HepG2 (cell line): ENCODE data around the gene ZACN. TPM values are rescaled to one million over a fixed set of nuclear protein-coding genes. Genes with fewer than 3 reads are reported as not detected.
A peak's percentile ranks its signal among the peaks of the same experiment; 100 is the strongest.

Experiments used
- HIVEP1 ChIP-seq: sonication (generic); formaldehyde crosslinking; IDR thresholded peaks from 2 replicates; pipeline ENCODE4 v1.4.0; 2020; ENCODE audit warnings: mild to moderate bottlenecking, missing genetic modification reagents
- KLF15 ChIP-seq: sonication (generic); formaldehyde crosslinking; IDR thresholded peaks from 2 replicates; pipeline ENCODE4 v1.8.1; 2023; ENCODE audit warnings: borderline replicate concordance, mild to moderate bottlenecking, inconsistent platforms, missing genetic modification reagents, mixed read lengths
- KLF9 ChIP-seq: IDR thresholded peaks from 2 replicates; pipeline ENCODE4 v1.6.1; 2016; ENCODE audit warnings: low read depth
- NFYB ChIP-seq: sonication (generic); formaldehyde crosslinking; IDR thresholded peaks from 2 replicates; pipeline ENCODE4 v1.4.0; 2020; ENCODE audit warnings: missing genetic modification reagents
- PAF1 ChIP-seq: IDR thresholded peaks from 2 replicates; pipeline ENCODE4 v1.6.1; 2016; ENCODE audit warnings: missing genetic modification reagents, missing compliant biosample characterization
- POGZ ChIP-seq: sonication (generic); formaldehyde crosslinking; IDR thresholded peaks from 2 replicates; pipeline ENCODE4 v1.4.0; 2020; ENCODE audit warnings: mild to moderate bottlenecking, missing genetic modification reagents
- RAD21 ChIP-seq: fragments of 450-650 bp; formaldehyde crosslinking; IDR thresholded peaks from 2 replicates; pipeline ENCODE4 v1.5.0; 2020; ENCODE audit warnings: mild to moderate bottlenecking
- SIN3B ChIP-seq: fragments of 150-350 bp; IDR thresholded peaks from 2 replicates; pipeline ENCODE4 v1.6.1; 2014; ENCODE audit warnings: low read length
- ZC3H4 ChIP-seq: sonication (generic); formaldehyde crosslinking; IDR thresholded peaks from 2 replicates; pipeline ENCODE4 v1.4.0; 2020; ENCODE audit warnings: missing genetic modification reagents, borderline replicate concordance
- ZFP36L1 ChIP-seq: sonication (generic); formaldehyde crosslinking; IDR thresholded peaks from 2 replicates; pipeline ENCODE4 v1.8.0; 2022; ENCODE audit warnings: mild to moderate bottlenecking, missing genetic modification reagents, moderate library complexity
- ZNF143 ChIP-seq: sonication (generic); formaldehyde crosslinking; IDR thresholded peaks from 2 replicates; pipeline ENCODE4 v1.4.0; 2020; ENCODE audit warnings: missing genetic modification reagents
- ZNF326 ChIP-seq: sonication (generic); formaldehyde crosslinking; IDR thresholded peaks from 2 replicates; pipeline ENCODE4 v1.4.0; 2020; ENCODE audit warnings: missing genetic modification reagents, borderline replicate concordance
- ZNF333 ChIP-seq: sonication (generic); formaldehyde crosslinking; IDR thresholded peaks from 2 replicates; pipeline ENCODE4 v1.4.0; 2020; ENCODE audit warnings: mild to moderate bottlenecking, missing genetic modification reagents, borderline replicate concordance
- ZNF431 ChIP-seq: sonication (generic); formaldehyde crosslinking; IDR thresholded peaks from 2 replicates; pipeline ENCODE4 v1.9.0; 2022; ENCODE audit warnings: missing genetic modification reagents, low read depth, mild to moderate bottlenecking, borderline replicate concordance
- ZNF550 ChIP-seq: sonication (generic); formaldehyde crosslinking; IDR thresholded peaks from 2 replicates; pipeline ENCODE4 v1.4.0; 2020; ENCODE audit warnings: mild to moderate bottlenecking, missing genetic modification reagents, borderline replicate concordance
- ZNF619 ChIP-seq: sonication (generic); formaldehyde crosslinking; IDR thresholded peaks from 2 replicates; pipeline ENCODE4 v1.4.0; 2020; ENCODE audit warnings: mild to moderate bottlenecking, missing genetic modification reagents
- ZNF781 ChIP-seq: sonication (generic); formaldehyde crosslinking; IDR thresholded peaks from 2 replicates; pipeline ENCODE4 v1.5.1; 2020; ENCODE audit warnings: borderline replicate concordance, mild to moderate bottlenecking, missing genetic modification reagents; ENCODE audit errors: not compliant biosample characterization
- ZNF788 ChIP-seq: sonication (generic); formaldehyde crosslinking; IDR thresholded peaks from 2 replicates; pipeline ENCODE4 v1.5.0; 2020; ENCODE audit warnings: mild to moderate bottlenecking, missing genetic modification reagents, borderline replicate concordance
- ZNF83 ChIP-seq: sonication (generic); formaldehyde crosslinking; IDR thresholded peaks from 2 replicates; pipeline ENCODE4 v1.4.0; 2020; ENCODE audit warnings: missing genetic modification reagents, mild to moderate bottlenecking, borderline replicate concordance
- polyA plus RNA-seq, 8 experiments: library from polyadenylated mRNA; depleted of rRNA in 3 of 8; stranded (reverse) in 7 of 8; unstranded in 1 of 8; fragments of >200 nt; fragmentation: Illumina TruSeq in 4 of 8; extraction: Trizol in 4 of 8; gene quantifications; 2 replicates each; pipeline versions ENCODE4 v1.2.1 to v1.2.3, GENCODE V29; 2011 to 2016; ENCODE audit warnings: low read depth in 4 of 8, missing spikeins in 1 of 8, mixed read lengths in 1 of 8; ENCODE audit not compliant: insufficient read depth in 1 of 8
- total RNA-seq, 5 experiments: library from RNA; depleted of rRNA; stranded (reverse); fragments of >200 nt; fragmentation: Illumina TruSeq; extraction: Trizol; gene quantifications; 2 replicates each; pipeline ENCODE4 v1.2.3, GENCODE V29; 2016; ENCODE audit warnings: low read depth in 1 of 5
- TF ChIP-seq, protein P1 (sequence below): sonication (generic); formaldehyde crosslinking; IDR thresholded peaks from 2 replicates; pipeline ENCODE4 v1.5.1; 2020; ENCODE audit warnings: mild to moderate bottlenecking, missing genetic modification reagents, moderate library complexity
- TF ChIP-seq, protein P2 (sequence below): sonication (generic); formaldehyde crosslinking; IDR thresholded peaks from 2 replicates; pipeline ENCODE4 v1.4.0; 2020; ENCODE audit warnings: mild to moderate bottlenecking, missing genetic modification reagents
- TF ChIP-seq, protein P3 (sequence below): sonication (generic); formaldehyde crosslinking; IDR thresholded peaks from 2 replicates; pipeline ENCODE4 v1.4.0; 2020; ENCODE audit warnings: missing genetic modification reagents, borderline replicate concordance

Gene ZACN
- total and polyA plus RNA-seq, 2 of the 13 experiments (the other 11 are each of a cell fraction or from before 2014, with no cell fraction given): 0.11 to 0.15 TPM

DNA sequence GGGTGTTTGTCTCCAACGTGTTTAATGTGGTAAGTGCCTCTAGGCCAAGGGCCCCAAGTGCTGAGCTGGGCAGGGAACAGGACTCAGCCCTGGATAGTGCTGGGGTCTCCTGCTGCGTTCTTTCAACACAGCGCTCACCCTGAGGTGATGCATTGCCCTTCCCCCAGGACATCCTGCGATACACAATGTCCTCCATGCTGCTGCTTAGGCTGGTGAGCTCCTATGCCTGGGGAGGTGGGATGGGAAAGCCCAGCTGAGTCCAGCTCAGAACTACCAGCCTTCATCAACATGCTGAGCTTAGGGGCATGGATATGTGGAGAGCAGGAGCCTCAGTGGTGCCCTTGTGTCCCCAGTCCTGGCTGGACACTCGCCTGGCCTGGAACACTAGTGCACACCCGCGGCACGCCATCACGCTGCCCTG lies 563 bp downstream of the ZACN start (continued):
- TF ChIP-seq ZNF781 (CRISPR knock-in tag) (peak; percentile 32), PAF1 (CRISPR knock-in tag) (peak; percentile 66; the same call in 1 of the 2 replicates), POGZ (CRISPR knock-in tag) (no peak), ZFP36L1 (CRISPR knock-in tag) (no peak), KLF9 (no peak), NFYB (CRISPR knock-in tag) (no peak), ZC3H4 (CRISPR knock-in tag) (no peak), ZNF83 (0 out of 2 replicates have a peak, but pooled peaks have one; percentile 32), ZNF550 (CRISPR knock-in tag) (no peak), RAD21 (CRISPR knock-in tag) (no peak), ZNF619 (0 out of 2 replicates have a peak, but pooled peaks have one; percentile 13), ZNF326 (CRISPR knock-in tag) (peak; percentile 92), ZNF431 (no peak), SIN3B (no peak), ZNF143 (0 out of 2 replicates have a peak, but pooled peaks have one; percentile 3), KLF15 (CRISPR knock-in tag) (no peak), ZNF333 (CRISPR knock-in tag) (0 out of 2 replicates have a peak, but pooled peaks have one; percentile 13), ZNF788 (CRISPR knock-in tag) (0 out of 2 replicates have a peak, but pooled peaks have one; percentile 13), HIVEP1 (peak; percentile 20; the same call in 1 of the 2 replicates)
- TF ChIP-seq, protein P1, sequence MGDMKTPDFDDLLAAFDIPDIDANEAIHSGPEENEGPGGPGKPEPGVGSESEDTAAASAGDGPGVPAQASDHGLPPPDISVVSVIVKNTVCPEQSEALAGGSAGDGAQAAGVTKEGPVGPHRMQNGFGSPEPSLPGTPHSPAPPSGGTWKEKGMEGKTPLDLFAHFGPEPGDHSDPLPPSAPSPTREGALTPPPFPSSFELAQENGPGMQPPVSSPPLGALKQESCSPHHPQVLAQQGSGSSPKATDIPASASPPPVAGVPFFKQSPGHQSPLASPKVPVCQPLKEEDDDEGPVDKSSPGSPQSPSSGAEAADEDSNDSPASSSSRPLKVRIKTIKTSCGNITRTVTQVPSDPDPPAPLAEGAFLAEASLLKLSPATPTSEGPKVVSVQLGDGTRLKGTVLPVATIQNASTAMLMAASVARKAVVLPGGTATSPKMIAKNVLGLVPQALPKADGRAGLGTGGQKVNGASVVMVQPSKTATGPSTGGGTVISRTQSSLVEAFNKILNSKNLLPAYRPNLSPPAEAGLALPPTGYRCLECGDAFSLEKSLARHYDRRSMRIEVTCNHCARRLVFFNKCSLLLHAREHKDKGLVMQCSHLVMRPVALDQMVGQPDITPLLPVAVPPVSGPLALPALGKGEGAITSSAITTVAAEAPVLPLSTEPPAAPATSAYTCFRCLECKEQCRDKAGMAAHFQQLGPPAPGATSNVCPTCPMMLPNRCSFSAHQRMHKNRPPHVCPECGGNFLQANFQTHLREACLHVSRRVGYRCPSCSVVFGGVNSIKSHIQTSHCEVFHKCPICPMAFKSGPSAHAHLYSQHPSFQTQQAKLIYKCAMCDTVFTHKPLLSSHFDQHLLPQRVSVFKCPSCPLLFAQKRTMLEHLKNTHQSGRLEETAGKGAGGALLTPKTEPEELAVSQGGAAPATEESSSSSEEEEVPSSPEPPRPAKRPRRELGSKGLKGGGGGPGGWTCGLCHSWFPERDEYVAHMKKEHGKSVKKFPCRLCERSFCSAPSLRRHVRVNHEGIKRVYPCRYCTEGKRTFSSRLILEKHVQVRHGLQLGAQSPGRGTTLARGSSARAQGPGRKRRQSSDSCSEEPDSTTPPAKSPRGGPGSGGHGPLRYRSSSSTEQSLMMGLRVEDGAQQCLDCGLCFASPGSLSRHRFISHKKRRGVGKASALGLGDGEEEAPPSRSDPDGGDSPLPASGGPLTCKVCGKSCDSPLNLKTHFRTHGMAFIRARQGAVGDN (CRISPR knock-in tag): peak; percentile 27; the same call in 1 of the 2 replicates
- TF ChIP-seq, protein P2, sequence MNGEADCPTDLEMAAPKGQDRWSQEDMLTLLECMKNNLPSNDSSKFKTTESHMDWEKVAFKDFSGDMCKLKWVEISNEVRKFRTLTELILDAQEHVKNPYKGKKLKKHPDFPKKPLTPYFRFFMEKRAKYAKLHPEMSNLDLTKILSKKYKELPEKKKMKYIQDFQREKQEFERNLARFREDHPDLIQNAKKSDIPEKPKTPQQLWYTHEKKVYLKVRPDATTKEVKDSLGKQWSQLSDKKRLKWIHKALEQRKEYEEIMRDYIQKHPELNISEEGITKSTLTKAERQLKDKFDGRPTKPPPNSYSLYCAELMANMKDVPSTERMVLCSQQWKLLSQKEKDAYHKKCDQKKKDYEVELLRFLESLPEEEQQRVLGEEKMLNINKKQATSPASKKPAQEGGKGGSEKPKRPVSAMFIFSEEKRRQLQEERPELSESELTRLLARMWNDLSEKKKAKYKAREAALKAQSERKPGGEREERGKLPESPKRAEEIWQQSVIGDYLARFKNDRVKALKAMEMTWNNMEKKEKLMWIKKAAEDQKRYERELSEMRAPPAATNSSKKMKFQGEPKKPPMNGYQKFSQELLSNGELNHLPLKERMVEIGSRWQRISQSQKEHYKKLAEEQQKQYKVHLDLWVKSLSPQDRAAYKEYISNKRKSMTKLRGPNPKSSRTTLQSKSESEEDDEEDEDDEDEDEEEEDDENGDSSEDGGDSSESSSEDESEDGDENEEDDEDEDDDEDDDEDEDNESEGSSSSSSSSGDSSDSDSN (CRISPR knock-in tag): peak; percentile 48; the same call in 1 of the 2 replicates
- TF ChIP-seq, protein P3, sequence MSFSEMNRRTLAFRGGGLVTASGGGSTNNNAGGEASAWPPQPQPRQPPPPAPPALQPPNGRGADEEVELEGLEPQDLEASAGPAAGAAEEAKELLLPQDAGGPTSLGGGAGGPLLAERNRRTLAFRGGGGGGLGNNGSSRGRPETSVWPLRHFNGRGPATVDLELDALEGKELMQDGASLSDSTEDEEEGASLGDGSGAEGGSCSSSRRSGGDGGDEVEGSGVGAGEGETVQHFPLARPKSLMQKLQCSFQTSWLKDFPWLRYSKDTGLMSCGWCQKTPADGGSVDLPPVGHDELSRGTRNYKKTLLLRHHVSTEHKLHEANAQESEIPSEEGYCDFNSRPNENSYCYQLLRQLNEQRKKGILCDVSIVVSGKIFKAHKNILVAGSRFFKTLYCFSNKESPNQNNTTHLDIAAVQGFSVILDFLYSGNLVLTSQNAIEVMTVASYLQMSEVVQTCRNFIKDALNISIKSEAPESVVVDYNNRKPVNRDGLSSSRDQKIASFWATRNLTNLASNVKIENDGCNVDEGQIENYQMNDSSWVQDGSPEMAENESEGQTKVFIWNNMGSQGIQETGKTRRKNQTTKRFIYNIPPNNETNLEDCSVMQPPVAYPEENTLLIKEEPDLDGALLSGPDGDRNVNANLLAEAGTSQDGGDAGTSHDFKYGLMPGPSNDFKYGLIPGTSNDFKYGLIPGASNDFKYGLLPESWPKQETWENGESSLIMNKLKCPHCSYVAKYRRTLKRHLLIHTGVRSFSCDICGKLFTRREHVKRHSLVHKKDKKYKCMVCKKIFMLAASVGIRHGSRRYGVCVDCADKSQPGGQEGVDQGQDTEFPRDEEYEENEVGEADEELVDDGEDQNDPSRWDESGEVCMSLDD (CRISPR knock-in tag): no peak
